SK-N-SH treated with all-trans-retinoic acid at 6 μM for 48 hours (cell line): Measurements from ENCODE around the gene HSCB.

ENCODE experiments used
- ZFP3 ChIP-seq: fragments of 250-450 bp; sonication (Bioruptor Pico); IDR thresholded peaks from 2 replicates; pipeline ENCODE4 v1.5.0; 2020; ENCODE audit warnings: mild to moderate bottlenecking, moderate library complexity
- ZFP30 ChIP-seq: fragments of 450-650 bp; formaldehyde crosslinking; IDR thresholded peaks from 2 replicates; pipeline ENCODE4 v1.5.0; 2022; ENCODE audit warnings: mild to moderate bottlenecking, moderate library complexity
- TF ChIP-seq, protein P1 (sequence below): fragments of 250-450 bp; sonication (Bioruptor Pico); IDR thresholded peaks from 2 replicates; pipeline ENCODE4 v1.8.0; 2021; ENCODE audit warnings: low read depth, mild to moderate bottlenecking, moderate library complexity, borderline replicate concordance

DNA sequence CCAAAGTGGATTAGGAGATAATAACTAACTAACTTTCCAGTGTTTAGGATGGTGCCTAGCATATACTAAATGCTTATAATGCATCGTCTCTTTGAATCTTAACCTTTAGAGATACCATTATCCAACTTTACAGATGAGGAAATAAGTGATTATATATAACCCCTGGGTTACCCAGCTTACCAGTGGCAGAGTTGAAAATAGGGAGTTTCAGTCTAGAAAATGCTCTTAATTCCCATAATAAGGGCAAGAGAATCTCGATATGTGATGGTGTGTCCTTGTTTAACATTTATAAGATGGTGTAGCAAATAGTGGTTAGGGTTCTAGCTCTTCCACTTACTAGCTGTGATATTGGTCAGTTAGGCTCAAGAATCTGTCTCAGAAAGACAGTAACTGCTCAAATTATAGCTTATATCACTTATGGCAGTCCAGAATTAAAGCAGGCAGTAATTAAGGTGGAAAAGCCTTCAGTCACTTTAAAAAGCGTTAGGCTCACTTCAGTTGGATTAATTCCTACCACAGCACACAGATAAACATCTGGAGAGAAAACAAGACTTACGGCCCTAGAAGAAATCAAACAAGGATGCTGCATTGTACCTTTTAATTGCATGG is 52.2 kb downstream of the HSCB start:
- TF ChIP-seq ZFP3: no peak
- TF ChIP-seq, protein P1, sequence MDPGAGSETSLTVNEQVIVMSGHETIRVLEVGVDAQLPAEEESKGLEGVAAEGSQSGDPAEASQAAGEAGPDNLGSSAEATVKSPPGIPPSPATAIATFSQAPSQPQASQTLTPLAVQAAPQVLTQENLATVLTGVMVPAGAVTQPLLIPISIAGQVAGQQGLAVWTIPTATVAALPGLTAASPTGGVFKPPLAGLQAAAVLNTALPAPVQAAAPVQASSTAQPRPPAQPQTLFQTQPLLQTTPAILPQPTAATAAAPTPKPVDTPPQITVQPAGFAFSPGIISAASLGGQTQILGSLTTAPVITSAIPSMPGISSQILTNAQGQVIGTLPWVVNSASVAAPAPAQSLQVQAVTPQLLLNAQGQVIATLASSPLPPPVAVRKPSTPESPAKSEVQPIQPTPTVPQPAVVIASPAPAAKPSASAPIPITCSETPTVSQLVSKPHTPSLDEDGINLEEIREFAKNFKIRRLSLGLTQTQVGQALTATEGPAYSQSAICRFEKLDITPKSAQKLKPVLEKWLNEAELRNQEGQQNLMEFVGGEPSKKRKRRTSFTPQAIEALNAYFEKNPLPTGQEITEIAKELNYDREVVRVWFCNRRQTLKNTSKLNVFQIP (CRISPR knock-in tag): no peak
- TF ChIP-seq ZFP30: no peak
